IPS-11a (cell line): ENCODE measurements around the gene EDNRA.

Experiments
- H3K4me3 ChIP-seq: one replicate; pipeline ENCODE4 v1.5.1; 2013; ENCODE audit warnings: low read depth, low read length, control low read depth

Gene EDNRA

GRCh38 chr4:147496500-147496899 lies 15.6 kb downstream of the EDNRA start:
- no peak overlapping the region for H3K4me3 ChIP-seq

GRCh38 chr4:147498031-147498660 lies 17.2 kb downstream of the EDNRA start:
- no peak overlapping the region for H3K4me3 ChIP-seq

GRCh38 chr4:147508346-147508745 lies 27.4 kb downstream of the EDNRA start:
- no peak overlapping the region for H3K4me3 ChIP-seq

DNA sequence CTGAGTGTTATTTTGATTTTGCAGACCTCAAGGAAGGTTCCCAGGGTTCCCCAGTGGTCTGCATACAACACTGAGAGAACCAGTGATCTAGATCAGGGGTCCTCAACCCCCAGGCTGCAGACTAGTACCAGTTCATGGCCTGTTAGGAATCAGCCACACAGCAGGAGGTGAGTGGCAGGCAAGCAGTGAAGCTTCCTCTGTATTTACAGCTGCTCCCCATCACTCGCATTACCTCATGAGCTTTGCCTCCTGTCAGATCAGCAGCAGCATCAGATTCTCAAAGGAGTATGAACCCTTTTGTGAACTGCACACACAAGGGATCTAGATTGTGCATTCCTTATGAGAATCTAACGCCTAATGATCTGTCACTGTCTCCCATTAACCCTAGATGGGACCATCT lies 28.5 kb downstream of the EDNRA start:
- no peak overlapping the region for H3K4me3 ChIP-seq

DNA sequence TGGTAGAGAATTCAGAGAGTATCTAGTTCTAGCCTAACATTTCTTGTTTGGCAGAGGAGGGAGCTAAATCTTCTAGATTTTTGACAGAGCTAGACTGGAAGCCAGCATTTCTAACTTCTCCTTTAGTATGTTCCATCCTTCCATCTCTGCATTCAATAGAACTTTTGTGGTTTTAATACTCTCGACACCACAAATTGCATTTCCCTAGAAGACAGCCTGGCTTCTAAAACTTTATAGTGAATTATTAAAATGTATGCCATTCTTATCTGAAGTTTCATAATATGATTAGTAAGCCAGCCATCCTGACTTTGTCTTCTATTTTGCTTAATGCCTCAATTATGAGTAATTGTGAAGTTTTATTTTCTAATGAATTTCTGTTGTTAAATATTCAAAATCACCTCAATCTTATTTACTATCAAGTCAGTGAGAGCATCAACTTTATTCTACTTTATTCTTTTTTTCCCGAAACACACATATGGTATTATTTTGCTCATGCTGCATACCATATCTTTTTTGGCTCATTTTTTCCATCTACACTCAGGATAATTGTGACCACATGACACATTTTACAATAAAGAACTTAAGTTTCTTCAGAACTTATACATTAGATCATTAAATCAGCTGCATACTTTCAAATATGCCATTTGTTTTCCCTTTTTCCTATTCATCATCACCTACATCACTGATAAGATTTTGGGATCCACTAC lies 30.2 kb downstream of the EDNRA start:
- no peak overlapping the region for H3K4me3 ChIP-seq

GRCh38 chr4:147513091-147513490 lies 32.2 kb downstream of the EDNRA start:
- no peak overlapping the region for H3K4me3 ChIP-seq

GRCh38 chr4:147513952-147514351 lies 33.1 kb downstream of the EDNRA start:
- no peak overlapping the region for H3K4me3 ChIP-seq

DNA sequence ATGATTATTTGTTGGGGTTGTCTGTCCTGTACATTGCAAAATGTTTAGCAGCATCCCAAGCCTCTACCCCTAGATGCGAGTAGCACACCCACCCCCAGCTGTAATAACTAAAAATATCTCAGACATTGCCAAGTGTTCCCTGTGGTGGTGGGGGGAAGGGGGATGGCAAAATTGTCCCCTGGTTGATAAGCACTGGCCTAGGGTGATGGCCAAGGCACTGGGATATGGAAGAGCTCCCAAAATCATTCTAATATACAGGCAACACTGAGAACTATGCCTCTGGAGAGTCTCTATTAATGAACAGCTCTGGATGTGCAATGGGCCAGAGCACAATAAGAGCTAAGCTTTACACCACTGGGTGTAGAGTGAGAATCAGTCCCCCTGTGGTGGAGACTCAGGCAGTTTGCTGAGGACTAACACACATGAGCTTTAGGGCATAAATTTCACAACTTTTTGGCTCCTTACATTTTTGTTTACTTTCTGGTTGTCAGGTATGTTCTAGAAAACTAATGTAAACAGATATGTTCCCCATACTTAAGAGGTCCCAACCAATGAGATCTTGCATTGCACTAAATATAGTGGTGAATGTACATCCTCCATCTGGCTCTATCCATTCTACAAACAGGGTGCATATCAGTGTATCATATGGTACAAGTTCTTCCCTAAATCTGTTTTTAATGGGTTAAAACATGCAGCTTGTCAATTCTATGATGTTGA lies 34.5 kb downstream of the EDNRA start:
- no peak overlapping the region for H3K4me3 ChIP-seq

- H3K4me3 ChIP-seq, result no peak overlapping the region
Measured at GRCh38 chr4:147516133-147516532, 35.2 kb downstream of the EDNRA start.

DNA sequence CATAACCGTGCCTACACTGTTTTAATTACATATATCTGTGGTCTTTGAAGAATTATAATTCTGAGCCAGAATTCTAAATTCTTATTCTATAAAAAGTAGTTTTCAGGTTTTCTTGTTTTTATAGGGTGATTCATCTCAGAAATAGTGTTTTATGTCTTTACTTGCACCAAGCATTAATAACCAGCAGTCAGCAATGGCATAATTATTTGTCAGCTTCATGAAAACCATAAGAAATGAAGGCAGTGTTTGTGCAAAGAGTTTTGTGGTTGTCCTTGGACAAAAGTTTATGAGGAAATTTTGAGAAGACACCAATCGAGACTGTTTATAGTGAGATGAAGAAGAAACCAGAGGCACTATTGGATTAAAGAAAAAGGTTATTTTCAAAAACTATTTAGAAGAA lies 37.2 kb downstream of the EDNRA start:
- no peak overlapping the region for H3K4me3 ChIP-seq

GRCh38 chr4:147518846-147519767 lies 38.2 kb downstream of the EDNRA start:
- H3K4me3 ChIP-seq, result no peak overlapping the region

GRCh38 chr4:147524601-147525000 lies 43.7 kb downstream of the EDNRA start:
- H3K4me3 ChIP-seq, result no peak overlapping the region

DNA sequence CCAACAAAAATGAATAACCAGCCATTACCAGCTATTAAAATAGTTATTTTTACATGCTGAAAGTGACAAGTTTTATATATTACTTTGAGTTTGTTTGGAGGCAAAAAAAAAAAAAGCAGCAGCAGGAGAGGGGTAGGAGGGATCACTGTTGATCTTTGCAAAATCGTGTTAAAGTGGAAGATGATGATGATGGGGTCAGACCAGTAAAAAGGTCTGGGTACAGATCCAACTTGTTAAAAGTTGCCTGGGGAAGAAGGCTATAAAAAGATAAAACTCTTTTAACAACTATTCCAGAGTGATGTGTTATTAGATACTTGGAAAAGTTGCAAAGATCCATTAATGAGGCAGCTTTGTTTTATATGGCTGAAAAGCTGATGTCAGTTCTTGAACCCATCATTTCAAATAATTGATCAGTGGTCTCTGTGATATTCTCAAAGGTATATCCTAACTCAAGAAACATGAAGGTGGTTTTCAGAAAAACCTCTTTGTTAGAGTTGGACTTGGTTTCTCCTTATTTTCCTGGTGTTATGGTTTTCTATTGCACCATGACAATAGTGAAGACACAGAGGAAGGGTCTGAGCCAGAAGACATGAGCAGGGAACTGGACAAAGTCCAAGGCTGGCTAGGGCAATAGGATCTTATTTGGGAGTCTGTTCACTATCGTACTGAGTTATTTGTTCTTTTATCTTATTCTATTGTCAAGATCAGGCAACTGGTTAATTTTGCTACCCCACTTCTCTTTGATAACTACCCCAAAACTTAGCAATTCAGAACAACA lies 44.8 kb downstream of the EDNRA start:
- H3K4me3 ChIP-seq, result no peak overlapping the region

DNA sequence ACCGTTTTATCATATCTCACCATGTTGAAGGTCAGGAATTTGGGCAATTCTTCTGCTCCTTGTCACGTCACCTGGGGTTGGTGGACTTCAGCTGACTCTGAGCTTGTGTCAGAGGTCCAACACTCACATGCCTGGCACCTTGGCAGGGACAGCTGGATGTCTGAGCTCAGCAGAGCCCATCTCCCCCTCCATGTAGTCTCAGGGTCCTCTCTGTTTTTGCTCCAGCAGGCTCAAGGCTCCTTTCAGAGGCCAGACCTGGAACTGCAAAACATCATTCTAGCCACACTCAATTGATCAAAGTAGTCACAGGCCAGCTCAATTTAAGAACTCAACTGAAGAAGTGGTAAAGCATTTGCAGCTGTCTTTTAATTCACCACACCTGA lies 45.4 kb downstream of the EDNRA start:
- no peak overlapping the region for H3K4me3 ChIP-seq

- H3K4me3 ChIP-seq, result no peak overlapping the region
Measured at GRCh38 chr4:147528054-147528453, 47.2 kb downstream of the EDNRA start.

- H3K4me3 ChIP-seq, result no peak overlapping the region
Measured at GRCh38 chr4:147530134-147530533, 49.2 kb downstream of the EDNRA start.

DNA sequence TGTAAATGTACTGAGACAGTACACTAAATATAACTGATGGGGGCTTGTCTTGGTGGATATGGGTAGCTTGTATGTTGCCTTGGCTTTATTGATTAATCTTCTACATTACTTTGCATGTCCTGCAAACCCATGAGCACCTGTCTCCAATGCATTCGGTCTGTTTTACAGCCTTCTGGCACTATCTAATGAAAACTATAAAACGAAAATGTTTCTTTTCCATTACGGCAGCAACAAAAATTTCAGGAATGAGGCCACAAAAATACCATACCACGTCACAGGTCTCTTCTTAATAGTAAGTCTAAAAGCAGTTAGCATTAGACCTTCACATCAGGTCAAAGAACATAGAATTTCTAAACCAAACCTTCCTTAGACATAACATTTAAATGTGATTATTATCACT lies 49.8 kb downstream of the EDNRA start:
- no peak overlapping the region for H3K4me3 ChIP-seq

- H3K4me3 ChIP-seq, result no peak overlapping the region
Measured at GRCh38 chr4:147532896-147533295, 52.0 kb downstream of the EDNRA start.

GRCh38 chr4:147533331-147533730 lies 52.4 kb downstream of the EDNRA start:
- no peak overlapping the region for H3K4me3 ChIP-seq

- H3K4me3 ChIP-seq, result no peak overlapping the region
Measured at GRCh38 chr4:147535124-147535523, 54.2 kb downstream of the EDNRA start.
